Stomach (tissue), 9 donors: ENCODE data around the gene FAM168B. TPM values are rescaled to one million over a fixed set of nuclear protein-coding genes. Genes with fewer than 3 reads are reported as not detected.

Experiments
- DNase-seq, 2 donors: peaks; one replicate each; pipeline versions ENCODE4 v3.0.0 to v3.0.0-alpha.2; 2013 to 2019
- H3K27ac ChIP-seq, 5 donors: fragments of 200-600 bp in 4 of 5; sonication (generic) in 4 of 5; one replicate each; pipeline ENCODE4 v1.5.1; 2013 to 2019; ENCODE audit warnings: mild to moderate bottlenecking in 1 of 5, moderate library complexity in 1 of 5
- H3K27me3 ChIP-seq, 3 donors: fragments of 200-600 bp; sonication (generic); one replicate each; pipeline ENCODE4 v1.5.1; 2017 to 2019; ENCODE audit warnings: mixed run types in 1 of 3
- H3K36me3 ChIP-seq, 4 donors: fragments of 200-600 bp; sonication (generic); 1 replicate in 3 of 4; 2 replicates in 1 of 4; pipeline ENCODE4 v1.5.1; 2016 to 2019
- H3K4me1 ChIP-seq, 4 donors: fragments of 200-600 bp; sonication (generic); one replicate each; pipeline ENCODE4 v1.5.1; 2016 to 2019
- H3K4me3 ChIP-seq, 4 donors: fragments of 200-600 bp; sonication (generic) in 3 of 4; one replicate each; pipeline ENCODE4 v1.5.1; 2016 to 2019; ENCODE audit warnings: mild to moderate bottlenecking in 1 of 4
- H3K9me3 ChIP-seq, 4 donors: fragments of 200-600 bp; sonication (generic); one replicate each; pipeline ENCODE4 v1.5.1; 2016 to 2019
- EP300 ChIP-seq: sonication (generic); formaldehyde crosslinking; IDR thresholded peaks from one replicate; pipeline ENCODE4 v1.6.1; 2017; ENCODE audit warnings: antibody characterized with exemption
- POLR2A ChIP-seq, 4 donors: fragments of 450-650 bp; IDR thresholded peaks; one replicate each; pipeline ENCODE4 v1.6.1; 2016; ENCODE audit warnings: antibody characterized with exemption in 4 of 4, control low read depth in 2 of 4, mild to moderate bottlenecking in 1 of 4, moderate library complexity in 1 of 4
- POLR2AphosphoS5 ChIP-seq, 3 donors: sonication (generic); formaldehyde crosslinking; IDR thresholded peaks; one replicate each; pipeline ENCODE4 v1.6.1; 2016; ENCODE audit warnings: antibody characterized with exemption in 3 of 3
- WGBS, 5 donors: extraction: QIAGEN DNeasy Blood & Tissue Kit in 3 of 5; methylation state at CpG; one replicate each; pipeline versions ENCODE4 v1.1.5 to v1.1.7; 2013 to 2018; 5-methylcytosine and 5-hydroxymethylcytosine counted together
- intact Hi-C: fragments of 100-400 bp; cut with DNase I; formaldehyde crosslinking; loops from one replicate; pipeline ENCODE4 v1.15.1; 2023; ENCODE audit warnings: low total_unique reads
- polyA plus RNA-seq, 3 donors: library from polyadenylated mRNA; stranded (reverse); fragments of 200-250 nt; gene quantifications; one replicate each; pipeline ENCODE4 v1.2.3, GENCODE V29; 2013
- total RNA-seq, 5 donors: library from RNA; depleted of rRNA; stranded (reverse); fragments of >200 nt; gene quantifications; one replicate each; pipeline versions ENCODE4 v1.1.0 to v1.2.3, GENCODE V29; 2014 to 2016
- TF ChIP-seq, protein P1 (sequence below), 7 experiments: fragments of 450-650 bp in 4 of 7; fragments of 200-600 bp in 3 of 7; sonication (generic) in 3 of 7; IDR thresholded peaks; one replicate each; pipeline ENCODE4 v1.5.1; 2016 to 2019; ENCODE audit warnings: antibody characterized with exemption in 7 of 7, control low read depth in 2 of 7, mild to moderate bottlenecking in 1 of 7
- donor health status: healthy with polysubstance abuse.
- donor health status: Bipolar disorder and iron deficiency.
- donor health status: healthy.

Gene FAM168B
- total and polyA plus RNA-seq, 8 donors, result 8.2 to 103 (median 42.7) TPM

DNA sequence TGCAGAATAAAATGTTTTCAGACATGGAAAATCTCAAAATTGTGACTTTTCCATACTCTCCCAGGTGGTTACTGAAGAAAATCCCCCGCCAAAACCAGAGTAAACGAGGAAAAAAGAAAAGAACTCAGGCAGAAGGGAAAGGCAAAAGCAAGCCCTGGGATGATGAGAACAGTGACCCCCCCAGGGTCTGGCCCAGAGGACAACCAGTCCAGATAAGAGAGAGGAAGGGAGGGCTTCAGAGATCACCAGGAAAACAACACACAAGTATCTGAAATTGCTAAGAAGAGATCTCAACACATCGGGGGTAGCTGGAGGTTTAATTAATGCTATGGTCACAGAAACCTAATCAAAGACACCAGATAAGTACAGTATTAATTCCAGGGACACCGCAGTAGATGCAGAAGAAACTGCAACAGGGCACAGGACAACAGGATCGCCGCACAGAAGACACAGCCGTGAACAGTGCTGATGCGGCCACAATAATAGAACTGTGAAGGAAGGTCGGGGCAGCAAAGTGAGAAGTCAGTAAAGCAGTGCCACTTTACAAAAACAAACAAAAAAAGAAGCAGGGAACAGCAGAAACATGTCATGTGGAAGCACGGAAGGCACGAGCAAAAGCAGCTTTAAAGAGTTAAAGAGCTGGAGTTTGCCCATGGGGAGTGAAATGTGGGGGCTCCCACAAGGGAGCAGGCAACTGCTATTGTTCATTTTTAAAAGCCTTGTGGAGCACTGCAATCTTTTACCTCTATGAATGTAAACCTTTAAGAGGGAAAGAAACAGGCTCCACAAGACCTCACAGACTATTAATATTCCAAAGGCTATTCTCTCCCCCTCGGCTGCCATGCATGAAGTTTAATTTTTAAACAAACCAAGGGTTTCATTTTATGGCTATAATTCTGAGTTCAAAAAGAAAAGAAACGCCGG, 28.4 kb downstream of the FAM168B start:
- peaks cover 8 to 53% (median 27%) of the 10 kb centered on the region in 4 donors for H3K4me1 ChIP-seq
- 68 to 78% (median 73%) methylated on average over 14 of the region's 14 CpGs for WGBS, 5 donors
- no peaks in the 10 kb centered on the region for H3K9me3 ChIP-seq
- TF ChIP-seq EP300, result no peak
- no peak for TF ChIP-seq POLR2AphosphoS5 (IDR thresholded peaks at IDR 0.05)
- TF ChIP-seq, protein P1, sequence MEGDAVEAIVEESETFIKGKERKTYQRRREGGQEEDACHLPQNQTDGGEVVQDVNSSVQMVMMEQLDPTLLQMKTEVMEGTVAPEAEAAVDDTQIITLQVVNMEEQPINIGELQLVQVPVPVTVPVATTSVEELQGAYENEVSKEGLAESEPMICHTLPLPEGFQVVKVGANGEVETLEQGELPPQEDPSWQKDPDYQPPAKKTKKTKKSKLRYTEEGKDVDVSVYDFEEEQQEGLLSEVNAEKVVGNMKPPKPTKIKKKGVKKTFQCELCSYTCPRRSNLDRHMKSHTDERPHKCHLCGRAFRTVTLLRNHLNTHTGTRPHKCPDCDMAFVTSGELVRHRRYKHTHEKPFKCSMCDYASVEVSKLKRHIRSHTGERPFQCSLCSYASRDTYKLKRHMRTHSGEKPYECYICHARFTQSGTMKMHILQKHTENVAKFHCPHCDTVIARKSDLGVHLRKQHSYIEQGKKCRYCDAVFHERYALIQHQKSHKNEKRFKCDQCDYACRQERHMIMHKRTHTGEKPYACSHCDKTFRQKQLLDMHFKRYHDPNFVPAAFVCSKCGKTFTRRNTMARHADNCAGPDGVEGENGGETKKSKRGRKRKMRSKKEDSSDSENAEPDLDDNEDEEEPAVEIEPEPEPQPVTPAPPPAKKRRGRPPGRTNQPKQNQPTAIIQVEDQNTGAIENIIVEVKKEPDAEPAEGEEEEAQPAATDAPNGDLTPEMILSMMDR (IDR thresholded peaks at IDR 0.05), result no peak
- no peak for TF ChIP-seq POLR2A (IDR thresholded peaks at IDR 0.05)
- H3K4me3 ChIP-seq, result no peak overlapping the region
- DNase-seq, result no peak
- no peak overlapping the region for H3K27ac ChIP-seq
- intact Hi-C loops, result no loop called here
- H3K36me3 ChIP-seq, result peaks cover 23 to 85% (median 65%) of the 10 kb centered on the region in 4 donors
- no peaks in the 10 kb centered on the region for H3K27me3 ChIP-seq

DNA sequence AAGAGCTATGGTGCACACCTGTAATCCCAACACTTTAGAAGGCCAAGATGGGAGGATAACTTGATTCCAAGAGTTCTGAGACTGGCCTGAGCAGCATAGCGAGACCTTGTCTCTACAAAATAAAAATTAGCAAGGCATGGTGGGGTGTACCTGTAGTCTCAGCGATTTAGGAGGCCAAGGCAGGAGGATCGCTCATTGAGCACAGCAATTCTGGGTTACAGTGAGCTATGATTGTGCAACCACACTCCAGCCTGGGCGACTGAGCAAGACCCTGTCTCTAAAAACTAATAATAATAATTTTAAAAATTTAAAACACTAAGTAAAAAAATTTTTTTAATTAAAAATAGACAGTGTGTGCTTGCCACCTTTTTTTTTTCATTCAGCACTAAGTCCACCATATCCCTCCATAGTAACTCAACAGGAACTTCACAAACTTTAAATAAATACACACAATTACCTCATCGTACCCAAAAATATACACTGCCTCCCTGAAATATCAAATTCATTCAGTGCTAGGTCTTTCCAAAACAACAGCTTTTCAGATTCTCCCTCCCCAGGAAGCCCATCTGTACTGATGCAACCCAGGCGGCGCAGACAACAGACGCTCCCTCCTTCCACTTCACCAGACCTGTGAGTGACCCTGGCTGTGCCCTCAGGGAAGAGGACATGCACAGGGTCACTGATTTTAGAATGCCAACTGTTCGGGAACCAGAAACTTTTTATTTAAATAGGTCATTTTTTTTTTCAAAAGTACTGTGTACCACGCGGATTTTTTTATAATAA, 29.6 kb downstream of the FAM168B start:
- no peak for TF ChIP-seq POLR2AphosphoS5 (IDR thresholded peaks at IDR 0.05)
- TF ChIP-seq POLR2A (IDR thresholded peaks at IDR 0.05), result no peak
- TF ChIP-seq EP300, result no peak
- TF ChIP-seq, protein P1 (IDR thresholded peaks at IDR 0.05), result no peak
- no peak for DNase-seq
- Histone ChIP-seq H3K4me3 (no peak overlapping the region), H3K27me3 (no peaks in the 10 kb centered on the region), H3K36me3 (peaks cover 20 to 86% (median 64%) of the 10 kb centered on the region in 4 donors), H3K9me3 (no peaks in the 10 kb centered on the region), H3K27ac (no peak overlapping the region), H3K4me1 (peaks cover 8 to 64% (median 32%) of the 10 kb centered on the region in 4 donors)
- intact Hi-C loops, result no loop called here
- WGBS, 5 donors, result 86 to 93% (median 90%) methylated on average over 11 of the region's 11 CpGs

DNA sequence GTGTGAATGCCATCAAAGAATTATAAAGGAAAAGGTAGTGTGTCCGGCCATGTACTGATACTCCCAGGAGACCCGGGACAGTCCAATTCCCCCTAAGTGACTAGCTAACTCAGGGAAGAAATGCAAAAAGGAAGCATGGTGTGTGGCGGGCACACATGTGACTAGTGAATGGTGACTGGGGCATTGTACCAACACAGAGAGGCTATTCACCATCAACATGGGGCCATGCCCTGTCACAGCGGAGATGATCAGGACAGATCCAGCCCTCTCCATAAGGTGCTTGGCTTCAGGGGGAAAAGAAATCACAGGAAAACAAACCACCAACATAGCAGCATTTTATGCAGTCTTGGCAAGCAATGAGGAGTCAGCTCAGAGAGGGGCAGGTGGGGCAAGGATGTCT, 34.3 kb downstream of the FAM168B start:
- TF ChIP-seq, protein P1 (IDR thresholded peaks at IDR 0.05), result no peak
- no peak for TF ChIP-seq POLR2AphosphoS5 (IDR thresholded peaks at IDR 0.05)
- TF ChIP-seq EP300, result no peak
- TF ChIP-seq POLR2A (IDR thresholded peaks at IDR 0.05), result no peak
- no peaks in the 10 kb centered on the region for H3K9me3 ChIP-seq
- H3K4me3 ChIP-seq, result no peak overlapping the region
- H3K27me3 ChIP-seq, result no peaks in the 10 kb centered on the region
- intact Hi-C loops, result no loop called here
- DNase-seq, result no peak
- H3K4me1 ChIP-seq, result peaks cover 14 to 65% (median 38%) of the 10 kb centered on the region in 4 donors
- WGBS, 5 donors, result 91 to 96% (median 95%) methylated on average over 4 of the region's 4 CpGs
- peaks cover 29 to 91% (median 74%) of the 10 kb centered on the region in 4 donors for H3K36me3 ChIP-seq
- no peak overlapping the region for H3K27ac ChIP-seq

DNA sequence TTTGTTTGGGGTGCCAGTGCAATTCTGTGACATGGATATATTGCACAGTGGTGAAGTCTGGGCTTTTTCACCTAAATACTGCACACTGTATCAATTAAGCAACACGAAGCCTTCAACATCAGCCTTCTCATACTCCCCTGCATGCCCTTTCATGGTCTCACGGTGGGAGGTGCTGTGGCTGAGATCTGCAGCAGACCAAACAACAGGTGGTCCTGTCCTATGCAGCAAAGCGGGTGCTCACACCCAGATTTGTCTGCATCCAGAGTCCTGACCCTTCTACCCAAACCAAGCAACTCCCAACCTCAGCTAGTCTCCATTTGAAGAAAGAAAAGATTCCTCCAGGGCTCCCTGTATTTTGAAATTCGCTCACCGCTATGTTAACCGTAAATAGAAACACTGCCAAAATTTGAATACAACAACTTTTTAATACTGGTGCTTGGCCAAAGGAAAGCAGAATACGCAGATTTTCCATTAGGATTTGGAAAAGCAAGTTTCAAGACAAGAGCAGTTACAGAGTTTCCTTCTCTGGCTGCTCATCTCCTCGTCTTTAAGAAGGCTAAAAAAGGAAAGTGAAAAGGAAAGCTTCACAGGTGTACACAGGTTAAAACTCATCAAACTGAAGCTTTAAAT, 34.9 kb downstream of the FAM168B start:
- H3K36me3 ChIP-seq, result peaks cover 35 to 93% (median 79%) of the 10 kb centered on the region in 4 donors
- no peak overlapping the region for H3K27ac ChIP-seq
- H3K27me3 ChIP-seq, result no peaks in the 10 kb centered on the region
- no peak for TF ChIP-seq POLR2AphosphoS5 (IDR thresholded peaks at IDR 0.05)
- no peak for TF ChIP-seq POLR2A (IDR thresholded peaks at IDR 0.05)
- TF ChIP-seq, protein P1 (IDR thresholded peaks at IDR 0.05), result no peak
- TF ChIP-seq EP300, result no peak
- no peak overlapping the region for H3K4me3 ChIP-seq
- WGBS, 5 donors, result 80 to 88% (median 83%) methylated on average over 8 of the region's 8 CpGs
- no peaks in the 10 kb centered on the region for H3K9me3 ChIP-seq
- intact Hi-C loops, result no loop called here
- H3K4me1 ChIP-seq, result peaks cover 14 to 63% (median 36%) of the 10 kb centered on the region in 4 donors
- no peak for DNase-seq
